HG02610 (cell line): Measurements from ENCODE around the gene ZNF428.

Source experiments
- ATAC-seq: cut with Tn5 transposase; IDR thresholded peaks from one replicate; pipeline ENCODE4 v1.9.1; 2021; ENCODE audit warnings: mild to moderate bottlenecking, moderate library complexity; ENCODE audit not compliant: unreplicated experiment

The ZNF428 gene

GRCh38 chr19:43564800-43565199 is 54.6 kb downstream of the ZNF428 start:
- no peak for ATAC-seq

GRCh38 chr19:43563816-43564457 is 55.5 kb downstream of the ZNF428 start:
- no peak for ATAC-seq

- peak; percentile 72 for ATAC-seq
Observed at GRCh38 chr19:43562698-43563241, 56.7 kb downstream of the ZNF428 start.

GRCh38 chr19:43562226-43562697 is 57.2 kb downstream of the ZNF428 start:
- ATAC-seq: no peak

GRCh38 chr19:43561139-43561970 is 58.1 kb downstream of the ZNF428 start:
- ATAC-seq: no peak

GRCh38 chr19:43560687-43561086 is 58.7 kb downstream of the ZNF428 start:
- ATAC-seq: no peak
